ENCODE data around the gene EPB41.
"Not testable (repeated sequence)": the region's sequence is repeated elsewhere in the genome, so short reads cannot be mapped to it uniquely, and the experiment has no call there.

Gene EPB41

GRCh38 chr1:28927648-28928313, 13.4 kb downstream of the EPB41 start:
- DNase-seq = no peak

GRCh38 chr1:28928314-28928941, 14.1 kb downstream of the EPB41 start:
- DNase-seq = no peak

GRCh38 chr1:28933277-28933676, 18.9 kb downstream of the EPB41 start:
- no peak for DNase-seq

- DNase-seq = no peak
These were observed 19.5 kb downstream of the EPB41 start for GRCh38 chr1:28933918-28934317.

- DNase-seq = no peak
These were observed 20.3 kb downstream of the EPB41 start for GRCh38 chr1:28934676-28935075.

- DNase-seq = no peak
These were observed 20.9 kb downstream of the EPB41 start for GRCh38 chr1:28935293-28935692.

GRCh38 chr1:28936094-28936493, 21.7 kb downstream of the EPB41 start:
- no peak for DNase-seq

GRCh38 chr1:28936528-28936927, 22.2 kb downstream of the EPB41 start:
- no peak for DNase-seq

GRCh38 chr1:28943581-28943980, 29.2 kb downstream of the EPB41 start:
- not testable (repeated sequence) for DNase-seq

- no peak for DNase-seq
These were observed 35.6 kb downstream of the EPB41 start for GRCh38 chr1:28950006-28950405.

GRCh38 chr1:28950449-28950848, 36.1 kb downstream of the EPB41 start:
- DNase-seq = no peak

GRCh38 chr1:28954126-28954726, 39.9 kb downstream of the EPB41 start:
- no peak for DNase-seq

- no peak for DNase-seq
These were observed 41.7 kb downstream of the EPB41 start for GRCh38 chr1:28956038-28956464.

- DNase-seq = not testable (repeated sequence)
These were observed 47.9 kb downstream of the EPB41 start for GRCh38 chr1:28962114-28962831.

- no peak for DNase-seq
These were observed 51.0 kb downstream of the EPB41 start for GRCh38 chr1:28965271-28965870.

- DNase-seq = no peak
These were observed 52.2 kb downstream of the EPB41 start for GRCh38 chr1:28966617-28967016.

- no peak for DNase-seq
These were observed 57.8 kb downstream of the EPB41 start for GRCh38 chr1:28971980-28972771.

- DNase-seq = no peak
These were observed 59.4 kb downstream of the EPB41 start for GRCh38 chr1:28973596-28974421.

GRCh38 chr1:28974432-28974831, 60.1 kb downstream of the EPB41 start:
- DNase-seq = no peak

- DNase-seq = no peak
These were observed 61.9 kb downstream of the EPB41 start for GRCh38 chr1:28976248-28976647.

GRCh38 chr1:28981210-28981609, 66.8 kb downstream of the EPB41 start:
- DNase-seq = no peak

Measured in activated CD4-positive, alpha-beta T cell treated with anti-CD3 and anti-CD28 coated beads, Interleukin-2, amount 50 U/mL, for 1 hour (primary cell).